ENCODE measurements around the gene TMEM240.

DNA sequence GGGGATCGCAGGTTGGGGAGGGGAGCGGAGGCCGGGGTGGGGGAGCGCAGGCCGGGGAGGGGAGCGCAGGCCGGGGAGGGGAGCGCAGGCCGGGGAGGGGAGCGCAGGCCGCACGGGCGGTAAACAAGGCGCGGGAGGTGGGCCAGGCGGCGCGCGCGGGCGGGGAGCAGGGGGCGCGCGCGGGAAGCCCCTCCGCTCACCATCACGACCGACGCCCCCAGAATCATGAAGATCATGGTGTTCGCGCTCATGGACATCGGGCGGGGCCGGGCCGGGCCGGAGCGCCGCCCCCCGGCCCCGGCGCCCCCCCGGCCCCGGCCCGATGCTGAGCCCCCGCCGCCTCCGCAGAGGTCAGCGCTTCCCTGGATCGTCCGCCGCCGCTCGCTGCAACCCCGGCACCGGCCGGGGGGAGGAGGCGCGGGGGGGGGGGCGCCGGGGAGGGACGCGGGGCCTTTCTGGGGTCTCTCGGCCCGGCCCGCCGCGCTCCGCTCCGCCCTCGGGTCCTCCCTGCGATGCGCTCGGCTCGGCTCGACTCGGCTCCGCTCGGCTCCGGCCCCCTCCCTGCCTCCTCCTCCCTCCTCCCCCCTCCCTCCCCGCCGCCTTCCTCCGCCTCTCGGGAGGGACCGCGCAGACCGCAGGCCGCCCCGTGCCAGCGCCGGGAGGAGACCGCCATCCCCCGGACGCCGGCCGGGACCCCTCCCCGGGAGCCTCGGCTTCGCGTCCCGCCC lies at the start of gene TMEM240:
- TF ChIP-seq, protein P1, sequence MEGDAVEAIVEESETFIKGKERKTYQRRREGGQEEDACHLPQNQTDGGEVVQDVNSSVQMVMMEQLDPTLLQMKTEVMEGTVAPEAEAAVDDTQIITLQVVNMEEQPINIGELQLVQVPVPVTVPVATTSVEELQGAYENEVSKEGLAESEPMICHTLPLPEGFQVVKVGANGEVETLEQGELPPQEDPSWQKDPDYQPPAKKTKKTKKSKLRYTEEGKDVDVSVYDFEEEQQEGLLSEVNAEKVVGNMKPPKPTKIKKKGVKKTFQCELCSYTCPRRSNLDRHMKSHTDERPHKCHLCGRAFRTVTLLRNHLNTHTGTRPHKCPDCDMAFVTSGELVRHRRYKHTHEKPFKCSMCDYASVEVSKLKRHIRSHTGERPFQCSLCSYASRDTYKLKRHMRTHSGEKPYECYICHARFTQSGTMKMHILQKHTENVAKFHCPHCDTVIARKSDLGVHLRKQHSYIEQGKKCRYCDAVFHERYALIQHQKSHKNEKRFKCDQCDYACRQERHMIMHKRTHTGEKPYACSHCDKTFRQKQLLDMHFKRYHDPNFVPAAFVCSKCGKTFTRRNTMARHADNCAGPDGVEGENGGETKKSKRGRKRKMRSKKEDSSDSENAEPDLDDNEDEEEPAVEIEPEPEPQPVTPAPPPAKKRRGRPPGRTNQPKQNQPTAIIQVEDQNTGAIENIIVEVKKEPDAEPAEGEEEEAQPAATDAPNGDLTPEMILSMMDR (IDR thresholded peaks at IDR 0.05), result no peak
- no peak for TF ChIP-seq POLR2A (IDR thresholded peaks at IDR 0.05)
